HepG2 (cell line): ENCODE measurements around the gene HAS3. TPM values are rescaled to one million over a fixed set of nuclear protein-coding genes. Genes with fewer than 3 reads are reported as not detected.

Experiments
- ATAC-seq: fragments of 200-7000 bp; cut with Tn5 transposase; 3 replicates; pipeline ENCODE4 v1.9.1; 2020; ENCODE audit warnings: mild to moderate bottlenecking, moderate library complexity
- BruUV-seq: library from RNA; stranded (reverse); fragments of 400-500 nt; replicated peaks from 2 replicates; lab custom pipeline; 2021; lab: Mats Ljungman, UMichigan
- CTCF ChIA-PET: fragments of 300-600 bp; formaldehyde crosslinking; extraction: SDS; loops from one replicate; lab custom pipeline; 2021; ENCODE audit warnings: low total read pairs, inconsistent platforms, low intra/inter-chr PET ratio; lab: Yijun Ruan, JAX
- POLR2A ChIA-PET: fragments of 350-600 bp; sonication (Branson Sonifier 250); formaldehyde crosslinking; loops from one replicate; lab custom pipeline; 2020; ENCODE audit warnings: antibody characterized with exemption, inconsistent platforms; lab: Yijun Ruan, JAX
- DNase-seq: peaks from one replicate; pipeline ENCODE4 v3.0.0-alpha.2; 2015; ENCODE audit warnings: low spot score
- FAIRE-seq: peaks from 3 replicates; lab custom pipeline; 2011; peaks lifted over from hg19 to GRCh38; lab: Jason Lieb, UNC
- H2AFZ ChIP-seq: one replicate; pipeline ENCODE4 v1.6.1; 2011; ENCODE audit warnings: low read length, inconsistent platforms
- H3K27ac ChIP-seq: fragments of 300-600 bp; 3 replicates; pipeline ENCODE4 v1.8.0; 2011; ENCODE audit warnings: mixed run types, mild to moderate bottlenecking, mixed read lengths, low read length, inconsistent platforms; ENCODE audit not compliant: insufficient read depth; ENCODE audit errors: extremely low read length
- H3K27me3 ChIP-seq, 2 experiments: fragments of 200-600 bp in 1 of 2; 2 replicates in 1 of 2; 3 replicates in 1 of 2; pipeline versions ENCODE4 v1.6.0 to v1.8.0; 2011; ENCODE audit warnings: low read length in 2 of 2, mild to moderate bottlenecking in 2 of 2, moderate library complexity in 2 of 2, inconsistent platforms in 1 of 2; ENCODE audit not compliant: insufficient read depth in 2 of 2, control insufficient read depth in 1 of 2
- H3K36me3 ChIP-seq, 2 experiments: fragments of 200-600 bp in 1 of 2; replicated peaks in 1 of 2; 2 replicates in 1 of 2; 3 replicates in 1 of 2; pipeline versions ENCODE4 v1.5.1 to v1.8.0; 2011; ENCODE audit warnings: low read length in 2 of 2, inconsistent platforms in 1 of 2; ENCODE audit not compliant: insufficient read depth in 2 of 2, control insufficient read depth in 1 of 2
- H3K4me1 ChIP-seq: 2 replicates; pipeline ENCODE4 v1.5.1; 2012; ENCODE audit warnings: low read length, inconsistent platforms; ENCODE audit not compliant: insufficient read depth
- H3K4me2 ChIP-seq: 2 replicates; pipeline ENCODE4 v1.6.0; 2011; ENCODE audit warnings: low read depth, low read length, inconsistent platforms
- H3K4me3 ChIP-seq, 3 experiments: fragments of 200-600 bp in 1 of 3; sonication (generic), shearing (Covaris generic) in 1 of 3; replicated peaks in 1 of 3; 2 replicates each; pipeline ENCODE4 v1.5.1; 2011 to 2016; ENCODE audit warnings: low read length in 3 of 3, inconsistent platforms in 2 of 3, low read depth in 2 of 3, mild to moderate bottlenecking in 2 of 3, control low read depth in 1 of 3, mixed read lengths in 1 of 3; ENCODE audit not compliant: insufficient read depth in 1 of 3
- H3K79me2 ChIP-seq: one replicate; pipeline ENCODE4 v1.6.1; 2011; ENCODE audit warnings: low read length, inconsistent platforms; ENCODE audit not compliant: insufficient read depth
- H3K9ac ChIP-seq: 2 replicates; pipeline ENCODE4 v1.6.0; 2011; ENCODE audit warnings: mild to moderate bottlenecking, low read depth, low read length, inconsistent platforms; ENCODE audit not compliant: insufficient read depth
- H3K9me3 ChIP-seq: 2 replicates; pipeline ENCODE4 v1.5.1; 2012; ENCODE audit warnings: mild to moderate bottlenecking, low read length
- H4K20me1 ChIP-seq: 2 replicates; pipeline ENCODE4 v1.6.0; 2011; ENCODE audit warnings: inconsistent platforms, mild to moderate bottlenecking, low read length, moderate library complexity; ENCODE audit not compliant: insufficient read depth
- AGO1 ChIP-seq: fragments of 200-400 bp; formaldehyde crosslinking; IDR thresholded peaks from 2 replicates; pipeline ENCODE4 v1.6.1; 2017; ENCODE audit warnings: mild to moderate bottlenecking, low read depth, low read length, moderate library complexity; ENCODE audit not compliant: poor library complexity, severe bottlenecking
- EEA1 ChIP-seq: sonication (generic); formaldehyde crosslinking; IDR thresholded peaks from 2 replicates; pipeline ENCODE4 v1.5.1; 2020; ENCODE audit warnings: mild to moderate bottlenecking, missing genetic modification reagents, borderline replicate concordance
- EZH2 ChIP-seq: conservative IDR thresholded peaks from 2 replicates; pipeline ENCODE4 v1.6.1; 2012; ENCODE audit warnings: mild to moderate bottlenecking, low read depth, low read length, moderate library complexity
- FOXC1 ChIP-seq: sonication (generic); formaldehyde crosslinking; IDR thresholded peaks from 2 replicates; pipeline ENCODE4 v1.8.0; 2022; ENCODE audit warnings: mild to moderate bottlenecking, missing genetic modification reagents, borderline replicate concordance
- HOXA3 ChIP-seq: sonication (generic); formaldehyde crosslinking; IDR thresholded peaks from 2 replicates; pipeline ENCODE4 v1.5.0; 2020; ENCODE audit warnings: missing genetic modification reagents
- KLF13 ChIP-seq: sonication (generic); formaldehyde crosslinking; IDR thresholded peaks from 2 replicates; pipeline ENCODE4 v1.4.0; 2020; ENCODE audit warnings: mild to moderate bottlenecking, missing genetic modification reagents
- SAFB2 ChIP-seq: sonication (generic); formaldehyde crosslinking; IDR thresholded peaks from 2 replicates; pipeline ENCODE4 v1.5.1; 2020; ENCODE audit warnings: missing genetic modification reagents, low read depth, mild to moderate bottlenecking, borderline replicate concordance
- TP53 ChIP-seq: sonication (generic); formaldehyde crosslinking; conservative IDR thresholded peaks from 2 replicates; pipeline ENCODE4 v1.4.0; 2020; ENCODE audit warnings: missing genetic modification reagents
- ZNF230 ChIP-seq: sonication (generic); formaldehyde crosslinking; IDR thresholded peaks from 2 replicates; pipeline ENCODE4 v1.4.0; 2020; ENCODE audit warnings: mild to moderate bottlenecking, missing genetic modification reagents
- ZNF549 ChIP-seq: sonication (generic); formaldehyde crosslinking; IDR thresholded peaks from 2 replicates; pipeline ENCODE4 v1.5.0; 2020; ENCODE audit warnings: missing genetic modification reagents
- ZNF607 ChIP-seq: sonication (generic); formaldehyde crosslinking; IDR thresholded peaks from 2 replicates; pipeline ENCODE4 v1.5.1; 2020; ENCODE audit warnings: missing genetic modification reagents, mild to moderate bottlenecking, borderline replicate concordance
- ZSCAN25 ChIP-seq: sonication (generic); formaldehyde crosslinking; IDR thresholded peaks from 2 replicates; pipeline ENCODE4 v1.8.0; 2022; ENCODE audit warnings: mild to moderate bottlenecking, missing genetic modification reagents
- ZSCAN30 ChIP-seq: sonication (generic); formaldehyde crosslinking; IDR thresholded peaks from 2 replicates; pipeline ENCODE4 v1.5.0; 2020; ENCODE audit warnings: mild to moderate bottlenecking, missing genetic modification reagents
- WGBS: methylation state at CpG from one replicate; pipeline ENCODE4 v1.1.6; 2017; ENCODE audit warnings: low lambda C conversion rate; 5-methylcytosine and 5-hydroxymethylcytosine counted together
- in situ Hi-C: cut with HindIII; loops from 2 replicates; pipeline ENCODE4 v1.10.0; 2017; ENCODE audit warnings: low pct_unique_long_range_greater_than_20kb; ENCODE audit not compliant: extremely low pct_ligation_motif_present
- intact Hi-C: fragments of 100-400 bp; cut with micrococcal nuclease; formaldehyde crosslinking; loops from one replicate; pipeline ENCODE4 v1.10.0; 2022; ENCODE audit not compliant: unreplicated experiment
- polyA plus RNA-seq, 8 experiments: library from polyadenylated mRNA; depleted of rRNA in 3 of 8; stranded (reverse) in 7 of 8; unstranded in 1 of 8; fragments of >200 nt; fragmentation: Illumina TruSeq in 4 of 8; extraction: Trizol in 4 of 8; gene quantifications; 2 replicates each; pipeline versions ENCODE4 v1.2.1 to v1.2.3, GENCODE V29; 2011 to 2016; ENCODE audit warnings: low read depth in 4 of 8, missing spikeins in 1 of 8, mixed read lengths in 1 of 8; ENCODE audit not compliant: insufficient read depth in 1 of 8
- total RNA-seq, 5 experiments: library from RNA; depleted of rRNA; stranded (reverse); fragments of >200 nt; fragmentation: Illumina TruSeq; extraction: Trizol; gene quantifications; 2 replicates each; pipeline ENCODE4 v1.2.3, GENCODE V29; 2016; ENCODE audit warnings: low read depth in 1 of 5
- TF ChIP-seq, protein P1 (sequence below): sonication (generic); formaldehyde crosslinking; IDR thresholded peaks from 2 replicates; pipeline ENCODE4 v1.4.0; 2020; ENCODE audit warnings: missing genetic modification reagents, borderline replicate concordance
- TF ChIP-seq, protein P2 (sequence below): sonication (generic); formaldehyde crosslinking; conservative IDR thresholded peaks from 2 replicates; pipeline ENCODE4 v1.4.0; 2020; ENCODE audit warnings: missing genetic modification reagents
- TF ChIP-seq, protein P3 (sequence below): sonication (generic); formaldehyde crosslinking; IDR thresholded peaks from 2 replicates; pipeline ENCODE4 v1.5.0; 2020; ENCODE audit warnings: missing genetic modification reagents
- TF ChIP-seq, protein P4 (sequence below): sonication (generic); formaldehyde crosslinking; conservative IDR thresholded peaks from 2 replicates; pipeline ENCODE4 v1.4.0; 2020; ENCODE audit warnings: missing genetic modification reagents
- TF ChIP-seq, protein P5 (sequence below): sonication (generic); formaldehyde crosslinking; IDR thresholded peaks from 2 replicates; pipeline ENCODE4 v1.8.0; 2022; ENCODE audit warnings: missing genetic modification reagents, mild to moderate bottlenecking, inconsistent platforms, borderline replicate concordance

HAS3 gene
- total and polyA plus RNA-seq, 2 of the 13 experiments (the other 11 are each of a cell fraction or from before 2014, with no cell fraction given), result 0.04 to 0.30 TPM

DNA sequence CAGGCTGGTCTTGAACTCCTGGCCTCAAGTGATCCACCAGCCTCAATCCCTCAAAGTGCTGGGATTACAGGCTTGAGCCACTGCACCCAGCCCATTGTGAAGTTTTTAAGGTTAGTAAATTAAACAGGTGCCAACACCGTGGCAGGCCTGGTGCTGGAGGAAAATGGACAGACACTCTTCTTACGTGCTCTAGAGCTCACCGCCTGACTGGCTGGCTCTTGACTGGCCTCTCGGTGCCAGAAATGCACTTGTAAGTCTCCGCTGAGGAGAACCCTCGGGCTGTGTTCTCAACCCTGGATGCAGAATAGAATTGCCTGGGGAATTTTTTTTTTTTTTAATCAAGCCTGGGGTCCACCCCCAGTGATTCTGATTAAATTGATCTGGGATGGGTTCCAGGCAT, 10.3 kb upstream of the HAS3 start:
- ATAC-seq, result no peak
- Histone ChIP-seq H3K79me2 (no peaks in the 10 kb centered on the region), H3K36me3 (no peaks in the 10 kb centered on the region), H3K9ac (no peak overlapping the region), H3K9me3 (no peaks in the 10 kb centered on the region), H3K4me3 (no peak overlapping the region), H4K20me1 (no peaks in the 10 kb centered on the region), H3K4me1 (peaks cover 32% of the 10 kb centered on the region), H2AFZ (no peak overlapping the region)
- no peak for FAIRE-seq
- 81% methylated on average over 6 of the region's 6 CpGs for WGBS
- CTCF ChIA-PET, result no interaction called here
- POLR2A ChIA-PET, result interaction anchor here (1.1 kb wide), 1 partner anchor 11 kb away, joined by 4 read pairs; no protein-coding TSS in a partner anchor
- BruUV-seq, result no TSS peak
- no peak for DNase-seq
- intact Hi-C loops, result loop anchor here (10.0 kb wide), 1 partner anchor 60 kb away; no protein-coding TSS in a partner anchor
- TF ChIP-seq EZH2, result no peak
- TF ChIP-seq, protein P1, sequence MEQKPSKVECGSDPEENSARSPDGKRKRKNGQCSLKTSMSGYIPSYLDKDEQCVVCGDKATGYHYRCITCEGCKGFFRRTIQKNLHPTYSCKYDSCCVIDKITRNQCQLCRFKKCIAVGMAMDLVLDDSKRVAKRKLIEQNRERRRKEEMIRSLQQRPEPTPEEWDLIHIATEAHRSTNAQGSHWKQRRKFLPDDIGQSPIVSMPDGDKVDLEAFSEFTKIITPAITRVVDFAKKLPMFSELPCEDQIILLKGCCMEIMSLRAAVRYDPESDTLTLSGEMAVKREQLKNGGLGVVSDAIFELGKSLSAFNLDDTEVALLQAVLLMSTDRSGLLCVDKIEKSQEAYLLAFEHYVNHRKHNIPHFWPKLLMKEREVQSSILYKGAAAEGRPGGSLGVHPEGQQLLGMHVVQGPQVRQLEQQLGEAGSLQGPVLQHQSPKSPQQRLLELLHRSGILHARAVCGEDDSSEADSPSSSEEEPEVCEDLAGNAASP, result no peak
- TF ChIP-seq SAFB2, result no peak
- no peak for TF ChIP-seq ZNF230
- TF ChIP-seq ZNF549 (CRISPR knock-in tag), result no peak
- TF ChIP-seq EEA1 (CRISPR knock-in tag), result no peak
- TF ChIP-seq, protein P2, sequence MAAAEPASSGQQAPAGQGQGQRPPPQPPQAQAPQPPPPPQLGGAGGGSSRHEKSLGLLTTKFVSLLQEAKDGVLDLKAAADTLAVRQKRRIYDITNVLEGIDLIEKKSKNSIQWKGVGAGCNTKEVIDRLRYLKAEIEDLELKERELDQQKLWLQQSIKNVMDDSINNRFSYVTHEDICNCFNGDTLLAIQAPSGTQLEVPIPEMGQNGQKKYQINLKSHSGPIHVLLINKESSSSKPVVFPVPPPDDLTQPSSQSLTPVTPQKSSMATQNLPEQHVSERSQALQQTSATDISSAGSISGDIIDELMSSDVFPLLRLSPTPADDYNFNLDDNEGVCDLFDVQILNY, result no peak
- no peak for TF ChIP-seq ZNF607 (CRISPR knock-in tag)
- TF ChIP-seq FOXC1 (CRISPR knock-in tag), result no peak
- TF ChIP-seq, protein P3, sequence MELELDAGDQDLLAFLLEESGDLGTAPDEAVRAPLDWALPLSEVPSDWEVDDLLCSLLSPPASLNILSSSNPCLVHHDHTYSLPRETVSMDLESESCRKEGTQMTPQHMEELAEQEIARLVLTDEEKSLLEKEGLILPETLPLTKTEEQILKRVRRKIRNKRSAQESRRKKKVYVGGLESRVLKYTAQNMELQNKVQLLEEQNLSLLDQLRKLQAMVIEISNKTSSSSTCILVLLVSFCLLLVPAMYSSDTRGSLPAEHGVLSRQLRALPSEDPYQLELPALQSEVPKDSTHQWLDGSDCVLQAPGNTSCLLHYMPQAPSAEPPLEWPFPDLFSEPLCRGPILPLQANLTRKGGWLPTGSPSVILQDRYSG (CRISPR knock-in tag), result no peak
- no peak for TF ChIP-seq KLF13 (CRISPR knock-in tag)
- TF ChIP-seq, protein P4, sequence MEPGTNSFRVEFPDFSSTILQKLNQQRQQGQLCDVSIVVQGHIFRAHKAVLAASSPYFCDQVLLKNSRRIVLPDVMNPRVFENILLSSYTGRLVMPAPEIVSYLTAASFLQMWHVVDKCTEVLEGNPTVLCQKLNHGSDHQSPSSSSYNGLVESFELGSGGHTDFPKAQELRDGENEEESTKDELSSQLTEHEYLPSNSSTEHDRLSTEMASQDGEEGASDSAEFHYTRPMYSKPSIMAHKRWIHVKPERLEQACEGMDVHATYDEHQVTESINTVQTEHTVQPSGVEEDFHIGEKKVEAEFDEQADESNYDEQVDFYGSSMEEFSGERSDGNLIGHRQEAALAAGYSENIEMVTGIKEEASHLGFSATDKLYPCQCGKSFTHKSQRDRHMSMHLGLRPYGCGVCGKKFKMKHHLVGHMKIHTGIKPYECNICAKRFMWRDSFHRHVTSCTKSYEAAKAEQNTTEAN (CRISPR knock-in tag), result no peak
- TF ChIP-seq ZSCAN25, result no peak
- TF ChIP-seq HOXA3 (CRISPR knock-in tag), result no peak
- no peak for TF ChIP-seq TP53 (CRISPR knock-in tag)
- TF ChIP-seq ZSCAN30 (CRISPR knock-in tag), result no peak
- no peak for TF ChIP-seq AGO1
- TF ChIP-seq, protein P5, sequence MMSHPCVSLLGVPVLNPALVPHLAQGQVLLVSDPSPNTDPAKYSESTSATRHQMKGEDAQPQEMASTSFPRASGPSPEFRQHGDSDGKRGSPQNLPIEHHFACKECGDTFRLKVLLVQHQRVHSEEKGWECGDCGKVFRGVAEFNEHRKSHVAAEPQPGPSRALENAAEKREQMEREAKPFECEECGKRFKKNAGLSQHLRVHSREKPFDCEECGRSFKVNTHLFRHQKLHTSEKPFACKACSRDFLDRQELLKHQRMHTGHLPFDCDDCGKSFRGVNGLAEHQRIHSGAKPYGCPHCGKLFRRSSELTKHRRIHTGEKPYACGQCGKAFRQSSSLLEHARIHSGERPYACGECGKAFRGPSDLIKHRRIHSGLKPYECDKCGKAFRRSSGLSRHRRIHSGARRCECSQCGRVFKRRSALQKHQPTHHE (CRISPR knock-in tag), result no peak
- TF ChIP-seq, all 625 proteins: peak for 0
- in situ Hi-C loops, result no loop called here
- Histone ChIP-seq H3K4me2 (no peak overlapping the region), H3K27ac (no peak overlapping the region), H3K27me3 (peaks cover 0 to 8% of the 10 kb centered on the region in 2 experiments; a peak in 2 of 5 replicates)
